NT2/D1 (cell line): ENCODE measurements around the gene MTFR2.

ENCODE experiments used
- DNase-seq: peaks from one replicate; pipeline ENCODE4 v3.0.0-alpha.2; 2011; ENCODE audit warnings: low read depth, low spot score
- H3K27me3 ChIP-seq: 2 replicates; pipeline ENCODE4 v1.6.0; 2011; ENCODE audit warnings: mild to moderate bottlenecking; ENCODE audit not compliant: insufficient read length, insufficient read depth
- H3K36me3 ChIP-seq: 2 replicates; pipeline ENCODE4 v1.6.1; 2011; ENCODE audit warnings: mild to moderate bottlenecking, low read length, mixed read lengths; ENCODE audit not compliant: insufficient read depth, insufficient read length
- H3K4me1 ChIP-seq: 2 replicates; pipeline ENCODE4 v1.5.1; 2011; ENCODE audit not compliant: insufficient read depth, insufficient read length
- H3K4me3 ChIP-seq: 2 replicates; pipeline ENCODE4 v1.5.1; 2011; ENCODE audit warnings: low read depth; ENCODE audit not compliant: insufficient read length
- H3K9ac ChIP-seq: 2 replicates; pipeline ENCODE4 v1.6.0; 2011; ENCODE audit warnings: low read depth; ENCODE audit not compliant: insufficient read length
- H3K9me3 ChIP-seq: 2 replicates; pipeline ENCODE4 v1.5.1; 2011; ENCODE audit warnings: mild to moderate bottlenecking, low read length; ENCODE audit not compliant: insufficient read depth
- SUZ12 ChIP-seq: IDR thresholded peaks from 2 replicates; pipeline ENCODE4 v1.6.1; 2011; ENCODE audit not compliant: insufficient read length, insufficient read depth; ENCODE audit errors: extremely low read depth
- YY1 ChIP-seq: IDR thresholded peaks from 2 replicates; pipeline ENCODE4 v1.6.1; 2011; ENCODE audit not compliant: insufficient read length, insufficient read depth
- ZNF274 ChIP-seq: IDR thresholded peaks from 2 replicates; pipeline ENCODE4 v1.6.1; 2011; ENCODE audit warnings: mild to moderate bottlenecking, low read depth, low read length

MTFR2 gene

DNA sequence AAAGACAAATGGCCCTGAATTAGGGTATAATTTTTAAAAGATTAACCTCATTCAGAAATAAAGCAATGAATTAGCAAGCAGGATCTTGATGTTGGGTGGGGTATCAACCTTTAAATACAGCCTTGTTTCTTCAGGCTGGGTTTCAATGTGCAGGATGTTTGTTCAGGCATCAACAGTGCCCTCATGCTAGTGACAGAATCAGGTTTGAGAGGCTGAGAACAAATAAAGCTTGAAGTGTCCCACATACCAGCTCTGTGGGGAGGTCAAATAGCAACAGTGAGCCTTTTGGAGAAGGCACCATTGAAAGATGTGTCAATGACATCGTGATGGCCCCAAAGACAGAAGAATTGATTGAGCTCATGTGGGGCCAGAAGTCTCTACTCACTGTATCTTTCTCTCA lies 68.2 kb downstream of the MTFR2 start:
- Histone ChIP-seq H3K9me3 (no peaks in the 10 kb centered on the region), H3K9ac (no peak overlapping the region), H3K4me3 (no peak overlapping the region), H3K27me3 (no peaks in the 10 kb centered on the region), H3K4me1 (no peaks in the 10 kb centered on the region), H3K36me3 (no peaks in the 10 kb centered on the region)
- no peak for DNase-seq
- TF ChIP-seq YY1 (no peak), ZNF274 (no peak)

DNA sequence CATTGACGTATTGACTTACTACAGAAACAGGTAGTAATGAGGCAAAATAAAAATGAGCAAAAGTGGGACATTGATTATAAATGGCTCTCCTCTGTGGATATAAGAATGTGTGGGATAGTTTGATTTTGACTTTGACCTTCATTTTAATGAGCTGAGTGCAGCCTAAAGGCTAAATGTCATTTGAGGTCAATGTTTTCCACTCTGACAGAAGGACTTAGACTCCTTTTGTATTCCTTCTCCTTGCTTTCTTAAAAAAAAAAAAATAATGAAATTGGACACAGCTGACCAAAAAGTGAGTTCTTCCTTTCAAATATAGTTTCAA lies 68.6 kb downstream of the MTFR2 start:
- H3K4me1 ChIP-seq: no peaks in the 10 kb centered on the region
- no peaks in the 10 kb centered on the region for H3K36me3 ChIP-seq
- TF ChIP-seq SUZ12 (no peak), YY1 (no peak), ZNF274 (no peak)
- no peak overlapping the region for H3K9ac ChIP-seq
- H3K4me3 ChIP-seq: no peak overlapping the region
- no peaks in the 10 kb centered on the region for H3K9me3 ChIP-seq
- no peaks in the 10 kb centered on the region for H3K27me3 ChIP-seq
- no peak for DNase-seq
